Activated T-cell treated with anti-CD3 and anti-CD28 coated beads, Interleukin-2, amount 50 U/mL, for 72 hours (primary cell): Measurements from ENCODE around the gene MNX1. TPM values are rescaled to one million over a fixed set of nuclear protein-coding genes. Genes with fewer than 3 reads are reported as not detected.

Experiments
- ATAC-seq, 2 donors: fragments of 150-1000 bp; cut with Tn5 transposase; replicated peaks in 1 of 2; 2 replicates each; pipeline ENCODE4 v1.10.0; 2021; ENCODE audit warnings: moderate library complexity in 2 of 2, mild to moderate bottlenecking in 1 of 2
- DNase-seq, 2 donors: peaks; one replicate each; pipeline ENCODE4 v3.0.0; 2021 to 2022; ENCODE audit warnings: mixed read lengths in 1 of 2
- H3K27ac Mint-ChIP-seq: one replicate; pipeline ENCODE4 v1.8.0; 2022; ENCODE audit warnings: mild to moderate bottlenecking, moderate library complexity, mixed read lengths
- H3K27me3 Mint-ChIP-seq: one replicate; pipeline ENCODE4 v1.8.0; 2022; ENCODE audit warnings: low read depth, mixed read lengths
- H3K36me3 Mint-ChIP-seq, 2 donors: one replicate each; pipeline ENCODE4 v1.8.0; 2022; ENCODE audit warnings: mixed read lengths in 2 of 2, mild to moderate bottlenecking in 1 of 2; ENCODE audit not compliant: insufficient read depth in 2 of 2
- H3K4me1 Mint-ChIP-seq: one replicate; pipeline ENCODE4 v1.8.0; 2022; ENCODE audit warnings: low read depth, mixed read lengths
- H3K4me3 Mint-ChIP-seq, 2 donors: one replicate each; pipeline ENCODE4 v1.8.0; 2022; ENCODE audit warnings: mild to moderate bottlenecking in 2 of 2, mixed read lengths in 2 of 2, moderate library complexity in 2 of 2
- H3K9me3 Mint-ChIP-seq, 2 donors: one replicate each; pipeline ENCODE4 v1.8.0; 2022; ENCODE audit warnings: mixed read lengths in 2 of 2
- total RNA-seq, 2 donors: library from RNA; stranded (reverse); gene quantifications; one replicate each; pipeline ENCODE4 v1.2.3, GENCODE V29; 2022

The MNX1 gene
- total RNA-seq, 2 donors from 2014 or later, result 0.17 to 0.39 TPM

- ATAC-seq (no peak), DNase-seq (no peak)
- Mint-ChIP-seq H3K27me3 (peaks cover 68% of the 10 kb centered on the region), H3K4me3 (no peak overlapping the region), H3K4me1 (peaks cover 32% of the 10 kb centered on the region), H3K36me3 (peaks cover 0 to 2% of the 10 kb centered on the region in 2 donors), H3K9me3 (no peaks in the 10 kb centered on the region), H3K27ac (no peak overlapping the region)
These were observed 2.9 kb downstream of the MNX1 start for GRCh38 chr7:157007470-157008066.

DNA sequence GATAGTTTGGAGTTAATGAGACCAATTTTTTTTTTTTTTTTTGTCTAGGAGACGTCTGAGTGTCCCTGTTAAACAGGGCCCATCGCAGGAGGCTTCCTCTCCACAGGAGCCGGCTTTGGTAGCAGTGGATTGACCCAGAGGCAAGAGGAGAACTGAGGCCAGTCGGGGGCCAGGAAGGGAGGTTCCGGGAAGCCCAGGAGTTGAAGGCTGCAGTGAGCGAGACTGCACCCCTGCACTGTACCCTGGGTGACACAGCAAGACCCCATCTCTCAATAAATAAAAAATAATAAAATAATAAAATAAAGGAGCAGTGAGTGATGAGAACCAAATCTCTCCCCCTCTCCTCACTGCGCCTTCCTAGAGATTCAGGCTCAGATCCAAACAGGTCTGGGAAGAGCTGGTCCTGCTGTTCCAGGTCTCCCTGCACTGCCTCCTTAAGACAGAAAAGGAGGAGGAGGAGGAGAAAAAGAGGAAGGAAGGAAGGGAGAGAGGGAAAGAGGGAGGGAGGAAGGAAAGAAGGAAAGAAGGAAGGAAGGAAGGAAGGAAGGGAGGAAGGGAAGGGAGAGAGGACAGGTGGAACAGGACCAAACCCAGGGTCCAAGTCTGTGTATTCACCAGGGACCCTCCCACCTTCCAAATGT, 3.5 kb downstream of the MNX1 start:
- DNase-seq (no peak), ATAC-seq (no peak)
- H3K36me3 Mint-ChIP-seq, result peaks cover 0 to 3% of the 10 kb centered on the region in 2 donors
- no peak overlapping the region for H3K4me3 Mint-ChIP-seq
- H3K27ac Mint-ChIP-seq, result no peak overlapping the region
- H3K4me1 Mint-ChIP-seq, result peaks cover 30% of the 10 kb centered on the region
- H3K27me3 Mint-ChIP-seq, result peaks cover 67% of the 10 kb centered on the region
- H3K9me3 Mint-ChIP-seq, result no peaks in the 10 kb centered on the region

DNA sequence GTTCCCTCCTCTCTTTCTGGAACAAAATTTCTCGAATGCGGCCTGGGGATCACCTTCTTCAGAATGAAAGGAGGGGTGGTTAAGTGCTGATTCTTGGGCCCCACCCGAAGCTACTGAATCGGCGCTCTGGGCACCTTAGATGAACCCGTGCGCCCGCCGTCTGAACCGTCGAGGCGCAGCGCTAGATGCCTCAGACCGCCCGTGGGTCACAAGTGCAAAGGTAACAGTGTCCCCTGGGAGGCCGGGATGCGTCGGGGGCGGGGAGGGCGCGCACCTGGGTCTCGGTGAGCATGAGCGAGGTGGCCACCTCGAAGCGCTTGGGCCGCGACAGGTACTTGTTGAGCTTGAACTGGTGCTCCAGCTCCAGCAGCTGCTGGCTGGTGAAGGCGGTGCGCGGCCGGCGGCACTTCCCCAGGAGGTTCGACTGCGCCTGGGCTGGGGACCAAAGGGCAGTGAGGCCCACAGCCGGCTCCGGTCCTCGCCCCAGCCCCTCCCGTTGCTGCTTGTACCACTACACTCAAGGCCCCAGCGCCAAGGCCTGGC, 4.2 kb downstream of the MNX1 start:
- no peak for DNase-seq
- H3K36me3 Mint-ChIP-seq, result peaks cover 0 to 6% of the 10 kb centered on the region in 2 donors
- H3K4me3 Mint-ChIP-seq, result no peak overlapping the region
- H3K27ac Mint-ChIP-seq, result no peak overlapping the region
- no peaks in the 10 kb centered on the region for H3K9me3 Mint-ChIP-seq
- no peak for ATAC-seq
- peaks cover 67% of the 10 kb centered on the region for H3K27me3 Mint-ChIP-seq
- peaks cover 30% of the 10 kb centered on the region for H3K4me1 Mint-ChIP-seq

GRCh38 chr7:157005456-157006204, 4.8 kb downstream of the MNX1 start:
- H3K9me3 Mint-ChIP-seq, result no peaks in the 10 kb centered on the region
- H3K27ac Mint-ChIP-seq, result no peak overlapping the region
- H3K4me3 Mint-ChIP-seq, result peak overlapping the region; percentile 49 to 52
- DNase-seq (no peak), ATAC-seq (no peak)
- peaks cover 72% of the 10 kb centered on the region for H3K27me3 Mint-ChIP-seq
- peaks cover 33% of the 10 kb centered on the region for H3K4me1 Mint-ChIP-seq
- H3K36me3 Mint-ChIP-seq, result peaks cover 3 to 9% of the 10 kb centered on the region in 2 donors

- peaks cover 3 to 9% of the 10 kb centered on the region in 2 donors for H3K36me3 Mint-ChIP-seq
- peaks cover 75% of the 10 kb centered on the region for H3K27me3 Mint-ChIP-seq
- H3K4me1 Mint-ChIP-seq, result peaks cover 35% of the 10 kb centered on the region
- DNase-seq (no peak), ATAC-seq (no peak)
- peak overlapping the region; percentile 31 to 62 for H3K4me3 Mint-ChIP-seq
- H3K27ac Mint-ChIP-seq, result no peak overlapping the region
- H3K9me3 Mint-ChIP-seq, result no peaks in the 10 kb centered on the region
These were observed 5.7 kb downstream of the MNX1 start for GRCh38 chr7:157004521-157005455.

DNA sequence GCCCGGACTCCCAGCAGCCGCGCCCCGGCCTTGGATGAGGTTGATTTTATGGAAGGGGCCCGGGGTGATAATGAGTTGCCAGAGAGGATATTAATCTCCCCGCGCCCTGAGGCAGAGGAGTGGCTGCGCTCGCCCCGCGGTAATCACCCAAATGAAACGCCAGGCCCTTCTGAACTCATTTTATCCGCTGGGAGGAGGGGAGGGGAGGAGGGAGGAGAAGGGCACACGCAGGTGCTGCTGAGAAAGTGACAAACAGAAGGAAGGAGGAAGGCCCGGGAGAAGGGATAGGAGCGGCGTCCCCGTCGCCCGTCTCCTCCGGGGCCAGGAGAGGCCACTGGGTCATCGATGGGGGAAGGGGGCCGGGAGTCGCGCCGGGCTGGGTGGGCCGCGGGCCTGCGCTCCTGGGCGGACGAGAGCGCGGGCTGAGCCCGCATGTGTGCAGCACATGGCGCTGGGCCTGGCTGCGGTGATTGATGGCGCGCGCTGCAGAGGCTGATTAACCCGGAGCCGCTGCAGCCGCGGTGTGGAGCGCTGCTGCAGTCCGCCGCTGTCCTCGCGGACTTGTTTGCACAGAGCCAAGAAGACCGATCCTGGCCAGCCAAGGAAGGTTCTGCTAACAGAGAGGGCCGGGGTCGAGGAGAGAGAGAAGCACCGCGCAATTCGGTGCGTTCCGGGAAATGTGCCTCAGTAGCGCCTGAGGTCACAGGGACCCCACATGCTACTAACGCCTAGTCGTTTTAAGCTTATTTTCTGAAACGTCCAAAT, 6.5 kb downstream of the MNX1 start:
- peak in 1 of 2 donors; percentile 44 for ATAC-seq
- no peak overlapping the region for H3K27ac Mint-ChIP-seq
- H3K27me3 Mint-ChIP-seq, result peaks cover 75% of the 10 kb centered on the region
- DNase-seq, result no peak
- no peaks in the 10 kb centered on the region for H3K9me3 Mint-ChIP-seq
- peaks cover 3 to 7% of the 10 kb centered on the region in 2 donors for H3K36me3 Mint-ChIP-seq
- H3K4me3 Mint-ChIP-seq, result peak overlapping the region; percentile 47 to 62
- H3K4me1 Mint-ChIP-seq, result peaks cover 35% of the 10 kb centered on the region

DNA sequence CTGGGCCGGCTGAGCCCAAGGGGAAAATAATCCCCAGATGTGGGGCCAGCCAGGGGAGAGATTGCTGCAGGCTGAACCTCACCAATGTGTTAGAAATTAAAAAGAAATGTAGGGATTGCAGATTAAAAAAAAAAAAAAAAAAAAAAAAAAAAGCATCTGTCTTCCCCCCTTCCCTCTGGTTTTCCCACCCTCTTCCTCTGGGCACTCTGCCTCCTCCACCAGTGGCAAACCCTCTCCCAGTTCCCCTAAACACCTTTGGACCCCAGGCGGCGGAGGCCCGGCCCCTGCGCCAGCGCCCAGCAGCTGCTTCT, 7.1 kb downstream of the MNX1 start:
- Mint-ChIP-seq H3K4me1 (peaks cover 39% of the 10 kb centered on the region), H3K9me3 (no peaks in the 10 kb centered on the region), H3K27ac (no peak overlapping the region), H3K4me3 (peak overlapping the region in 1 of 2 donors; percentile 47), H3K36me3 (peaks cover 3 to 7% of the 10 kb centered on the region in 2 donors), H3K27me3 (peaks cover 75% of the 10 kb centered on the region)
- DNase-seq, result no peak
- ATAC-seq, result no peak

DNA sequence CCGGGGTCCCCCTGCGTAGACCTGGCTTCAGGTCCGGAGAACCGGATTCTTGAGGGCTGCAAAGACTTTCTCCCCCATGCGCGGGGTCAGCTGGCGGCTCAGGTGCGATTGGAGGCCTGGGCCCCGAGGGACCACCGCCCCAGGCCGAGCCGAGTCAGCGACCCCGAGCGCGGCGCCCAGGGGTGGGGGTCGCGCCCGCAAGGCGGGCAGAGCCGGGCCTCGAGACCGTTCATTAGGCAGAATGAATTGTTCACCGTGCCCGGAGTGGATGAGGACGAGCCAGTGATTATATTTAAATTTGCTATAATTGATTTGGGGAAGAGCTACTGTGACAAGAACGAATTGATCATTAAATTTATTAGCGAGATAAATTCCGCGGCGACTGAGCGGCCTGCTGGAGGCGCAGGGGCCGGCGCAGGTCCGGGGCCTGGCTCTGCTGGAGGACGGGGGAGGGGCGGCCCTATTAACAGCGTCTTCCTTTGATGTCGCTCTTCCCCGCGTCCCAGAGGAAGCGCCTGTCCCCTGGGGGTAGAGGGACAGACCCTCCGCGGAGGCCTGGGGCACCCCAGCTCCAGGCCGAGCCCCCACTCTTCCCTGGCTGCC, 7.5 kb downstream of the MNX1 start:
- peaks cover 44% of the 10 kb centered on the region for H3K4me1 Mint-ChIP-seq
- H3K27ac Mint-ChIP-seq, result no peak overlapping the region
- no peaks in the 10 kb centered on the region for H3K9me3 Mint-ChIP-seq
- H3K36me3 Mint-ChIP-seq, result peaks cover 3 to 7% of the 10 kb centered on the region in 2 donors
- no peak for ATAC-seq
- H3K27me3 Mint-ChIP-seq, result peaks cover 75% of the 10 kb centered on the region
- H3K4me3 Mint-ChIP-seq, result no peak overlapping the region
- DNase-seq, result no peak

GRCh38 chr7:157001920-157002818, 8.3 kb downstream of the MNX1 start:
- peaks cover 46% of the 10 kb centered on the region for H3K4me1 Mint-ChIP-seq
- peaks cover 3 to 7% of the 10 kb centered on the region in 2 donors for H3K36me3 Mint-ChIP-seq
- peaks cover 74% of the 10 kb centered on the region for H3K27me3 Mint-ChIP-seq
- ATAC-seq (no peak), DNase-seq (no peak)
- H3K27ac Mint-ChIP-seq, result no peak overlapping the region
- H3K9me3 Mint-ChIP-seq, result no peaks in the 10 kb centered on the region
- H3K4me3 Mint-ChIP-seq, result peak overlapping the region; percentile 11 to 17

- peak overlapping the region; percentile 67 to 82 for H3K4me3 Mint-ChIP-seq
- H3K27me3 Mint-ChIP-seq, result peaks cover 77% of the 10 kb centered on the region
- peaks cover 46% of the 10 kb centered on the region for H3K4me1 Mint-ChIP-seq
- no peaks in the 10 kb centered on the region for H3K9me3 Mint-ChIP-seq
- DNase-seq, result no peak
- peak overlapping the region; percentile 6 for H3K27ac Mint-ChIP-seq
- peaks cover 3 to 7% of the 10 kb centered on the region in 2 donors for H3K36me3 Mint-ChIP-seq
- peak in 1 of 2 donors; percentile 46 for ATAC-seq
These were observed 9.5 kb downstream of the MNX1 start for GRCh38 chr7:157000741-157001653.
